ENCODE results near the gene DDTL.
"Not testable (repeated sequence)": the region's sequence is repeated elsewhere in the genome, so short reads cannot be mapped to it uniquely, and the experiment has no call there.

GRCh38 chr22:23986089-23986488 lies 19.4 kb downstream of the DDTL start:
- not testable (repeated sequence) for TF ChIP-seq CTCF (IDR thresholded peaks at IDR 0.05); EZH2 (IDR thresholded peaks at IDR 0.05; ENCODE audit: borderline replicate concordance, insufficient read depth, low read depth, low read length, poor library complexity, severe bottlenecking)
